ENCODE measurements around the gene FRMD3.

DNA sequence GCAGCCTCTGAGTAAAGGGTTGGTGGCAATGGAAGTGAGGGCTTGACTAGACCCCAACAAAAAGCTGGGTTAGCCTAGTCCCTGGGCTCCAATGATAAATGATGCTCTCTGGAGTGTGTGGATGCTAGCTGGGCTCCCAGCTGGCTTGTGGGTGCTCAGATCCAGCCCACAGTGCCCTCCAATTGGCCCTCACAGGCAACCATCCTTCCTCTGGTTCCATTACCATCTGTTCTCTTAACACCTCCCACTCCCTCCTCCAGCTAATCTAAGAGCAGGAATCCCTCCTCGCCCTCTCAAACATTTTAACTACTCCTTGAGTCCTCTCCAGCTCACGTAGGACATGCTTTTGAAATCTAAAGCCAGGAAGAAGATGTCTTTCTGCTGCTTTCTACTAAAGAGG lies 25.2 kb upstream of the FRMD3 start:
- TF ChIP-seq TEAD4 (CRISPR knock-in tag; IDR thresholded peaks at IDR 0.05), result no peak
- TF ChIP-seq, protein P1, sequence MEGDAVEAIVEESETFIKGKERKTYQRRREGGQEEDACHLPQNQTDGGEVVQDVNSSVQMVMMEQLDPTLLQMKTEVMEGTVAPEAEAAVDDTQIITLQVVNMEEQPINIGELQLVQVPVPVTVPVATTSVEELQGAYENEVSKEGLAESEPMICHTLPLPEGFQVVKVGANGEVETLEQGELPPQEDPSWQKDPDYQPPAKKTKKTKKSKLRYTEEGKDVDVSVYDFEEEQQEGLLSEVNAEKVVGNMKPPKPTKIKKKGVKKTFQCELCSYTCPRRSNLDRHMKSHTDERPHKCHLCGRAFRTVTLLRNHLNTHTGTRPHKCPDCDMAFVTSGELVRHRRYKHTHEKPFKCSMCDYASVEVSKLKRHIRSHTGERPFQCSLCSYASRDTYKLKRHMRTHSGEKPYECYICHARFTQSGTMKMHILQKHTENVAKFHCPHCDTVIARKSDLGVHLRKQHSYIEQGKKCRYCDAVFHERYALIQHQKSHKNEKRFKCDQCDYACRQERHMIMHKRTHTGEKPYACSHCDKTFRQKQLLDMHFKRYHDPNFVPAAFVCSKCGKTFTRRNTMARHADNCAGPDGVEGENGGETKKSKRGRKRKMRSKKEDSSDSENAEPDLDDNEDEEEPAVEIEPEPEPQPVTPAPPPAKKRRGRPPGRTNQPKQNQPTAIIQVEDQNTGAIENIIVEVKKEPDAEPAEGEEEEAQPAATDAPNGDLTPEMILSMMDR (IDR thresholded peaks at IDR 0.05), result no peak
- no peak for TF ChIP-seq ESRRA (CRISPR knock-in tag; IDR thresholded peaks at IDR 0.05; ENCODE audit: borderline replicate concordance)

Data from WTC11 (cell line).